AG09319 (cell line): Measurements from ENCODE around the gene TMEM217.

ENCODE experiments used
- DNase-seq: peaks from one replicate; pipeline ENCODE4 v3.0.0-alpha.2; 2010; ENCODE audit warnings: low read depth; ENCODE audit errors: extremely low read depth
- TF ChIP-seq, protein P1 (sequence below): IDR thresholded peaks from 2 replicates; pipeline ENCODE4 v1.5.1; 2011; ENCODE audit warnings: low read depth, mild to moderate bottlenecking, inconsistent platforms, low read length, moderate library complexity

Gene TMEM217

DNA sequence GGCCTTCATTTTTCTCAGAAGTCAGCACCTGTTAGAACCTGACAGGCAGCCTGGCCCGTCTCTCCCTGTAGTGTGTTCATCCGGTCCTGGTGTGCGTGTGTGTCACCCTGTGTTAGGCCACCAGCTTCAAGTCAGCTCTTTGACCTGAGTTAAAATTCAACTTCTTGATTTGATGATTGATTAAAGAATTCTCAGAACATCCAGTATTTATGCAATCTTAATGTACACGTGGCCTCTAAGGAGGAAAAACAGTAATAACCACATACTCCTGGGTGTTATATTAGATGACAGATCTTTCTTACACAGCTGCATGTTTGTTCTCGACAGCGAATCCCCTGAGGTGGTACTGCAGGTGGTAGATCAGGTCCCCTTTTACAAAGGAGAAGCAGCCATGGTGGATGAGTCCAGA is 19.1 kb upstream of the TMEM217 start:
- TF ChIP-seq, protein P1, sequence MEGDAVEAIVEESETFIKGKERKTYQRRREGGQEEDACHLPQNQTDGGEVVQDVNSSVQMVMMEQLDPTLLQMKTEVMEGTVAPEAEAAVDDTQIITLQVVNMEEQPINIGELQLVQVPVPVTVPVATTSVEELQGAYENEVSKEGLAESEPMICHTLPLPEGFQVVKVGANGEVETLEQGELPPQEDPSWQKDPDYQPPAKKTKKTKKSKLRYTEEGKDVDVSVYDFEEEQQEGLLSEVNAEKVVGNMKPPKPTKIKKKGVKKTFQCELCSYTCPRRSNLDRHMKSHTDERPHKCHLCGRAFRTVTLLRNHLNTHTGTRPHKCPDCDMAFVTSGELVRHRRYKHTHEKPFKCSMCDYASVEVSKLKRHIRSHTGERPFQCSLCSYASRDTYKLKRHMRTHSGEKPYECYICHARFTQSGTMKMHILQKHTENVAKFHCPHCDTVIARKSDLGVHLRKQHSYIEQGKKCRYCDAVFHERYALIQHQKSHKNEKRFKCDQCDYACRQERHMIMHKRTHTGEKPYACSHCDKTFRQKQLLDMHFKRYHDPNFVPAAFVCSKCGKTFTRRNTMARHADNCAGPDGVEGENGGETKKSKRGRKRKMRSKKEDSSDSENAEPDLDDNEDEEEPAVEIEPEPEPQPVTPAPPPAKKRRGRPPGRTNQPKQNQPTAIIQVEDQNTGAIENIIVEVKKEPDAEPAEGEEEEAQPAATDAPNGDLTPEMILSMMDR, result no peak
- no peak for DNase-seq

- TF ChIP-seq, protein P1, result no peak
- DNase-seq, result no peak
Measured at GRCh38 chr6:37275350-37275749, 17.4 kb upstream of the TMEM217 start.

DNA sequence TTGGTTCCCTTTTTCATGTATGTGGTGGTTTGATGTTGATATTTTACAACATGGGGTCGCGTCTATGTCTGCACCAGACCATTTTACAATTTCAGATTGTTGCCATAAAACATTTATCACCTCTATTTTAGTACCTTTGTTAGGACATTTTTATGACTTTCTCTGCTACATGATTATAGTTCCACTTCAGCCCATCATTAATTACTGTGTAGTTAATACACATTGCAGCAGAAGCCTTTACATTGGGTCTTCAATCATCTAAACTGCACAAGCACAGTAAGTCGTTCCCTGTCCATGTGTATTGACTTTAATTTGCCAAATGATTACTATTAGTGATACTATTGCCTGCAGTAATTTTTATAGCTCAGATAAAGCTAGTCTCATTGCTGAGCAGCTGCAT is 15.7 kb upstream of the TMEM217 start:
- TF ChIP-seq, protein P1, result no peak
- DNase-seq, result no peak

DNA sequence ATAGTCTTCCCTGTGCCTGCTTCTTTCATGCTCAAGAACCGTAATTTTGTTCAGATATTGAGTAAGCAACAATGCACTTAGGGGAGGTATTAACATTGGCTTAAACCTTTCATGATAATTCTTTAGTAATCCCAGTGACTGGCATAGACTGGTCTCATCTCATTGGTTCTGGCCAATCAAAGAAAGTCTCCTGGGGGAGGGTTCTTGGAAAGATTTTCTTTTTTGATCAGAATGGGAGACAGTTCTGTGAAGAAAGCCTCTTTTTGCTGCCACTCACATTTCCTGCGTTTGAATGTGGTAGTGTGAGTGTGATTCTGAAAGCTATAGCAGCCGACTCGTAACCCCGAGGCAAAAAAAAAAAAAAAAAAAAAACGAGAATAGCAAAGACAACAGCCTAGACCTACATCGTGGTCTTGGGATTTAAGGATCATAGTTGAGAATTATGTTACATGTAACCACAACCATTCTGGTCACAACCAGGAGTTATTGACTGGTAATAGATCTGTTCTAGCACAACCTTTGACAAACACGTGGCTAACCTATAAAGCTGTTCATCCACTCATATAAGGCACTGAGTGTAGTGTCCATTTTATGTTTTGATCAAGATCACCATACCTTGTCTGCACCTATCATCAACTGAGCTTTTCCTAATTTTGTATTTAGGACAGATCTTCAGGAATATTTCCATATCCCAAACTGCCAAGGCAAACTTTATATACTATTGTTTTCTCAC is 15.1 kb upstream of the TMEM217 start:
- no peak for DNase-seq
- TF ChIP-seq, protein P1, result no peak

- DNase-seq, result no peak
- TF ChIP-seq, protein P1, result no peak
Measured at GRCh38 chr6:37269105-37269504, 11.2 kb upstream of the TMEM217 start.

DNA sequence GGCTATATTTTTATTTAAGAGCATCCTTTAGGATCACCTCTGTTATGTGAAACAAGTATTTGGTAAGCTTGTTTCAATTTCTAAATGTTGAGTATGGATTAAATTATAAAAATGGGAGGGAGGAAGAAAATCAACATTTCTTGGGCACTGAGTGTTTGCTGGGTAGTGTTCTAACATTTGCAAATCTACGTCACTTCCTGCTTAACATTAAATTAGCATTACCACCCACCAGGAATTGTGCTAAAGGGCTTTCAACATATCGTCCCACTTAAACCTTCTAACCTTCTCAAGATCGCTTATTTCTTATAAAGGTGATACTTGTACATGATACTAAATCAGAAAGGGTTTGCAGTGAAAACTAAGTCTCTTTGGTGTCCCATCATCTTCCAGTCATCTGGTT is 7.9 kb upstream of the TMEM217 start:
- TF ChIP-seq, protein P1, result no peak
- no peak for DNase-seq

GRCh38 chr6:37265001-37265400 is 7.1 kb upstream of the TMEM217 start:
- no peak for DNase-seq
- TF ChIP-seq, protein P1, result no peak
